Suprapubic skin (tissue), 4 donors: ENCODE data around the gene MTTP. TPM values are rescaled to one million over a fixed set of nuclear protein-coding genes. Genes with fewer than 3 reads are reported as not detected.

Experiments used
- DNase-seq, 2 donors: peaks; one replicate each; pipeline ENCODE4 v3.0.0-alpha.2; 2019; ENCODE audit warnings: low spot score in 2 of 2
- H3K27ac ChIP-seq: fragments of 200-600 bp; sonication (generic); one replicate; pipeline ENCODE4 v1.5.1; 2019
- H3K27me3 ChIP-seq: fragments of 200-600 bp; sonication (generic); one replicate; pipeline ENCODE4 v1.5.1; 2019
- H3K36me3 ChIP-seq: fragments of 200-600 bp; sonication (generic); one replicate; pipeline ENCODE4 v1.5.1; 2019
- H3K4me1 ChIP-seq: fragments of 200-600 bp; sonication (generic); one replicate; pipeline ENCODE4 v1.5.1; 2019
- H3K4me3 ChIP-seq: fragments of 200-600 bp; sonication (generic); one replicate; pipeline ENCODE4 v1.5.1; 2019; ENCODE audit warnings: mild to moderate bottlenecking
- H3K9me3 ChIP-seq: fragments of 200-600 bp; sonication (generic); one replicate; pipeline ENCODE4 v1.5.1; 2019
- CTCF ChIP-seq, 2 donors: fragments of 200-600 bp in 1 of 2; fragments of 450-650 bp in 1 of 2; sonication (generic) in 1 of 2; IDR thresholded peaks; one replicate each; pipeline ENCODE4 v1.5.1; 2016 to 2019; ENCODE audit warnings: antibody characterized with exemption in 2 of 2, mild to moderate bottlenecking in 1 of 2, moderate library complexity in 1 of 2
- EP300 ChIP-seq: sonication (generic); formaldehyde crosslinking; IDR thresholded peaks from one replicate; pipeline ENCODE4 v1.6.1; 2017; ENCODE audit warnings: antibody characterized with exemption
- POLR2A ChIP-seq, 2 donors: fragments of 450-650 bp; IDR thresholded peaks; one replicate each; pipeline ENCODE4 v1.6.1; 2017; ENCODE audit warnings: antibody characterized with exemption in 2 of 2, mild to moderate bottlenecking in 2 of 2, moderate library complexity in 2 of 2
- POLR2AphosphoS5 ChIP-seq, 3 donors: sonication (generic); formaldehyde crosslinking; IDR thresholded peaks; one replicate each; pipeline ENCODE4 v1.6.1; 2017; ENCODE audit warnings: antibody characterized with exemption in 3 of 3
- WGBS: methylation state at CpG from one replicate; pipeline ENCODE4 v1.1.5; 2018; 5-methylcytosine and 5-hydroxymethylcytosine counted together
- total RNA-seq, 4 donors: library from RNA; depleted of rRNA; stranded (reverse); fragments of >200 nt; gene quantifications; one replicate each; pipeline ENCODE4 v1.1.0, GENCODE V29; 2016

Gene MTTP
- total RNA-seq, 4 donors from 2014 or later = 0.97 to 1.6 (median 1.3) TPM; not detected in 1

- Histone ChIP-seq H3K27me3 (no peaks in the 10 kb centered on the region), H3K27ac (no peak overlapping the region), H3K4me3 (no peak overlapping the region), H3K4me1 (no peaks in the 10 kb centered on the region), H3K36me3 (no peaks in the 10 kb centered on the region), H3K9me3 (no peaks in the 10 kb centered on the region)
- DNase-seq = no peak
- no peak for TF ChIP-seq POLR2A (IDR thresholded peaks at IDR 0.05)
- no peak for TF ChIP-seq EP300
- WGBS = 96% methylated on average over 3 of the region's 3 CpGs
Measured at GRCh38 chr4:99591757-99592156, 17.1 kb downstream of the MTTP start.

GRCh38 chr4:99593781-99594641 lies 19.4 kb downstream of the MTTP start:
- DNase-seq = no peak
- Histone ChIP-seq H3K9me3 (no peaks in the 10 kb centered on the region), H3K4me3 (no peak overlapping the region), H3K36me3 (no peaks in the 10 kb centered on the region), H3K27ac (no peak overlapping the region), H3K4me1 (no peaks in the 10 kb centered on the region), H3K27me3 (no peaks in the 10 kb centered on the region)
- TF ChIP-seq CTCF (IDR thresholded peaks at IDR 0.05) (no peak), POLR2AphosphoS5 (IDR thresholded peaks at IDR 0.05) (no peak), EP300 (no peak), POLR2A (IDR thresholded peaks at IDR 0.05) (no peak)
- 61% methylated on average over 4 of the region's 4 CpGs for WGBS

GRCh38 chr4:99594818-99595217 lies 20.2 kb downstream of the MTTP start:
- Histone ChIP-seq H3K9me3 (no peaks in the 10 kb centered on the region), H3K4me1 (no peaks in the 10 kb centered on the region), H3K4me3 (no peak overlapping the region), H3K36me3 (no peaks in the 10 kb centered on the region), H3K27me3 (no peaks in the 10 kb centered on the region), H3K27ac (no peak overlapping the region)
- TF ChIP-seq EP300 (no peak), CTCF (IDR thresholded peaks at IDR 0.05) (no peak), POLR2A (IDR thresholded peaks at IDR 0.05) (no peak), POLR2AphosphoS5 (IDR thresholded peaks at IDR 0.05) (no peak)
- WGBS = 92% methylated on average over 2 of the region's 2 CpGs
- no peak for DNase-seq

GRCh38 chr4:99606716-99607115 lies 32.1 kb downstream of the MTTP start:
- WGBS = 91% methylated on average over 2 of the region's 2 CpGs

GRCh38 chr4:99608417-99608816 lies 33.8 kb downstream of the MTTP start:
- no peak for DNase-seq
- Histone ChIP-seq H3K9me3 (no peaks in the 10 kb centered on the region), H3K36me3 (no peaks in the 10 kb centered on the region), H3K27ac (no peak overlapping the region), H3K4me3 (no peak overlapping the region), H3K27me3 (no peaks in the 10 kb centered on the region), H3K4me1 (peaks cover 3% of the 10 kb centered on the region)
- TF ChIP-seq EP300 (no peak), CTCF (IDR thresholded peaks at IDR 0.05) (no peak), POLR2A (IDR thresholded peaks at IDR 0.05) (no peak), POLR2AphosphoS5 (IDR thresholded peaks at IDR 0.05) (no peak)
- 80% methylated on average over 5 of the region's 5 CpGs for WGBS

More at GRCh38 chr4:99606716-99607115, 32.1 kb downstream of the MTTP start:
- TF ChIP-seq POLR2AphosphoS5 (IDR thresholded peaks at IDR 0.05) = no peak
- TF ChIP-seq EP300 = no peak
- TF ChIP-seq POLR2A (IDR thresholded peaks at IDR 0.05) = no peak
- Histone ChIP-seq H3K27ac (no peak overlapping the region), H3K9me3 (no peaks in the 10 kb centered on the region), H3K27me3 (no peaks in the 10 kb centered on the region), H3K4me3 (no peak overlapping the region), H3K4me1 (peaks cover 3% of the 10 kb centered on the region), H3K36me3 (no peaks in the 10 kb centered on the region)
- no peak for DNase-seq

GRCh38 chr4:99610605-99611175 lies 36.1 kb downstream of the MTTP start:
- Histone ChIP-seq H3K9me3 (no peaks in the 10 kb centered on the region), H3K27me3 (no peaks in the 10 kb centered on the region), H3K36me3 (no peaks in the 10 kb centered on the region), H3K4me3 (no peak overlapping the region), H3K27ac (no peak overlapping the region), H3K4me1 (peaks cover 3% of the 10 kb centered on the region)
- no peak for DNase-seq
- WGBS = 53% methylated on average over 5 of the region's 5 CpGs
- TF ChIP-seq EP300 (no peak), POLR2A (IDR thresholded peaks at IDR 0.05) (no peak), CTCF (IDR thresholded peaks at IDR 0.05) (no peak)
